ENCODE results near the gene GARIN5B. TPM values are rescaled to one million over a fixed set of nuclear protein-coding genes. Genes with fewer than 3 reads are reported as not detected.
"Not testable (repeated sequence)": the region's sequence is repeated elsewhere in the genome, so short reads cannot be mapped to it uniquely, and the experiment has no call there.

Gene GARIN5B
- total RNA-seq, 1 experiment from 2014 or later, result not detected

GRCh38 chr19:55408533-55408872, 45.4 kb upstream of the GARIN5B start:
- TSS peak; percentile 86 for BruUV-seq (replicated peaks)
- Histone ChIP-seq H3K9me3 (ENCODE audit: low read depth, low read length, poor library complexity, severe bottlenecking) (no peaks in the 10 kb centered on the region), H3K27ac (ENCODE audit: low read depth, low read length, poor library complexity, severe bottlenecking) (peak overlapping the region; percentile 100), H3K27me3 (replicated peaks; ENCODE audit: insufficient read depth, low read depth, low read length, poor library complexity) (no peaks in the 10 kb centered on the region), H3K4me3 (ENCODE audit: low read depth, low read length, poor library complexity, severe bottlenecking) (no peak overlapping the region), H3K4me1 (ENCODE audit: insufficient read depth, low read length, poor library complexity, severe bottlenecking) (peaks cover 21% of the 10 kb centered on the region), H3K36me3 (ENCODE audit: insufficient read depth, low read length, poor library complexity, severe bottlenecking) (peaks cover 32% of the 10 kb centered on the region)
- intact Hi-C loops (cut with micrococcal nuclease; ENCODE audit: unreplicated experiment), result loop anchor here (5.0 kb wide), 1 partner anchor 194 kb away; the partner anchor contains the start of gene ZNF524
- CTCF ChIA-PET, result no interaction called here
- DNase-seq (ENCODE audit: low spot score), result no peak
- POLR2A ChIA-PET (ENCODE audit: low non-redundant PET), result interaction anchor here (0.6 kb wide), 1 partner anchor 39 kb away, joined by 24 read pairs; no protein-coding TSS in a partner anchor
- TF ChIP-seq CTCF (conservative IDR thresholded peaks at IDR 0.05; ENCODE audit: low read depth, low read length), result no peak
- no peak for TF ChIP-seq EZH2 (IDR thresholded peaks at IDR 0.05; ENCODE audit: borderline replicate concordance, low read depth, low read length, poor library complexity, severe bottlenecking)

DNA sequence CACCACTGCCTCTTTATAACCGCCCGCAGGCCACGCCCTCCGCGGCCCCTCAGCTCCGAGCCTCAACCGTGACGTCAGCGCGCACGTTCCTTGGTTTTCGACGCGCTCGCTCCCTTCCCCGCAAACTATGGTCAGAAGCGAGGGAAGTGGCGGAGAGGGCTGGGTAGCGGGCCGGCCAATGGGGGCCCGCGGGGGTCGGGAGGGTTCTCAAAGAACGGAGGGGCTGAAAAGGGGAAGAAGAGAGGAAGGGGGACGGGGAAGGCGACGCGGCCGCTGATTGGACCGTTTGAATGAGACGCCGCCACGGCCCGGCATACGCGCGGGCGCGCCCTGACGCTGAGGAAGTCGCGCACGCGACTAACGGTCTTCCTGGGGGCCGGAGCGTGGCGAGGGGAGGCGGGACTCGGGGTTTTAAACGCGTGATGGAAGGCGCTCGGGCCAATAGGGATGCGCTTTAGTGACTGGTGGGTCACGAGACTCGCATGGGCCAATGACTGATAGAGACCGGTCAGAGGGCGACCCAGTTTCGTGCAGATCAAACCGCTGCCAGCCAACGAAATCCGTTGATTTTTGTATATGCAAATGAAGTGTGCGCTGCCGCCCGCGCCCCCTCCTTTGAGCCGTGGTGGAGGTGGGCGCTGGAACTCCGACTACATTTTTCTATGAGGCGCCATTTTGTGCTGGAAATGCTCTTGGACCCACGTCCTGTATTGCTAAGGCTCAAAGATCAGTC, 44.9 kb upstream of the GARIN5B start:
- Histone ChIP-seq H3K4me1 (ENCODE audit: insufficient read depth, low read length, poor library complexity, severe bottlenecking) (peaks cover 23% of the 10 kb centered on the region), H3K4me3 (ENCODE audit: low read depth, low read length, poor library complexity, severe bottlenecking) (peak overlapping the region; percentile 98), H3K27ac (ENCODE audit: low read depth, low read length, poor library complexity, severe bottlenecking) (peak overlapping the region; percentile 100), H3K27me3 (replicated peaks; ENCODE audit: insufficient read depth, low read depth, low read length, poor library complexity) (no peaks in the 10 kb centered on the region), H3K36me3 (ENCODE audit: insufficient read depth, low read length, poor library complexity, severe bottlenecking) (peaks cover 37% of the 10 kb centered on the region), H3K9me3 (ENCODE audit: low read depth, low read length, poor library complexity, severe bottlenecking) (no peaks in the 10 kb centered on the region)
- intact Hi-C loops (cut with micrococcal nuclease; ENCODE audit: unreplicated experiment), result loop anchor here (5.0 kb wide), 1 partner anchor 194 kb away; the partner anchor contains the start of gene ZNF524
- POLR2A ChIA-PET (ENCODE audit: low non-redundant PET), result interaction anchor here (0.6 to 0.9 kb wide), 5 partner anchors 17 to 149 kb away, joined by 3 to 24 read pairs (median 8); partner anchors contain the start of gene PPP6R1
- no TSS peak for BruUV-seq (replicated peaks)
- peak; percentile 100 for DNase-seq (ENCODE audit: low spot score)
- CTCF ChIA-PET, result interaction anchor here (0.5 to 0.7 kb wide), 4 partner anchors 10 to 318 kb away, joined by 3 read pairs; no protein-coding TSS in a partner anchor
- TF ChIP-seq EZH2 (IDR thresholded peaks at IDR 0.05; ENCODE audit: borderline replicate concordance, low read depth, low read length, poor library complexity, severe bottlenecking) (no peak), CTCF (conservative IDR thresholded peaks at IDR 0.05; ENCODE audit: low read depth, low read length) (no peak)

DNA sequence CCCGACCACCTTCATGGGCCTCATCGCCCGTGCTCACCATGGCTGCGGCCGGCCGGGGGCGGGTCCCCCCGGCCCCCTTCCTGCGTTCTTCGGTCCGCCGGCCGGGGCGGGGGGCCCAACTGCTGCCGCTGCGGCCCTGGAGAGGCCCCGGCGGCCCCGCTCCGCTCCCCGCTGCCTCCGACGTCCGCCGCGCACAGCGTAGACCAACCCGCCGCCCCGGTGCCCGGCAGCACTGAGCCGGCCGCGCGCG, 44.4 kb upstream of the GARIN5B start, which contains the start of gene UBE2S:
Gene UBE2S, minus strand, starts transcription at position 239 of the 250 bp plus-strand sequence. Its CDS starts 199 bp downstream, at position 40.
- Histone ChIP-seq H3K4me3 (ENCODE audit: low read depth, low read length, poor library complexity, severe bottlenecking) (peak within 1 kb of the TSS; percentile 98), H3K4me1 (ENCODE audit: insufficient read depth, low read length, poor library complexity, severe bottlenecking) (peaks cover 25% of the 10 kb centered on the region), H3K27ac (ENCODE audit: low read depth, low read length, poor library complexity, severe bottlenecking) (peak within 1 kb of the TSS; percentile 100), H3K36me3 (ENCODE audit: insufficient read depth, low read length, poor library complexity, severe bottlenecking) (peaks cover 42% of the 10 kb centered on the region)
- intact Hi-C loops (cut with micrococcal nuclease; ENCODE audit: unreplicated experiment), result loop anchor here (5.0 kb wide), 1 partner anchor 195 kb away; the partner anchor contains the start of gene ZNF524
- not testable (repeated sequence) for H3K9me3 ChIP-seq (ENCODE audit: low read depth, low read length, poor library complexity, severe bottlenecking); DNase-seq (ENCODE audit: low spot score); H3K27me3 ChIP-seq (replicated peaks; ENCODE audit: insufficient read depth, low read depth, low read length, poor library complexity); BruUV-seq (replicated peaks)
- POLR2A ChIA-PET (ENCODE audit: low non-redundant PET), result interaction anchor here (0.6 to 0.9 kb wide), 4 partner anchors 17 to 149 kb away, joined by 3 to 12 read pairs (median 6); partner anchors contain the start of gene PPP6R1
- CTCF ChIA-PET, result interaction anchor here (0.6 to 0.7 kb wide), 2 partner anchors 10 to 223 kb away, joined by 3 read pairs; no protein-coding TSS in a partner anchor
